Activated naive CD4-positive, alpha-beta T cell treated with anti-CD3 and anti-CD28 coated beads, Interleukin-2, amount 10 ng/mL, durations not matched to agents 7 days and 5 days (primary cell): Measurements from ENCODE around the gene NCKAP5.
"Not testable (repeated sequence)": the region's sequence is repeated elsewhere in the genome, so short reads cannot be mapped to it uniquely, and the experiment has no call there.

ENCODE experiments used
- CTCF ChIA-PET: fragments of 350-600 bp; sonication (Branson Sonifier 250); formaldehyde crosslinking; loops from one replicate; lab custom pipeline; 2021; ENCODE audit warnings: antibody characterized with exemption; lab: Charles Lee
- DNase-seq: peaks from one replicate; pipeline ENCODE4 v3.0.0-alpha.2; 2020
- H3K27ac Mint-ChIP-seq: one replicate; pipeline ENCODE4 v1.8.0; 2021; ENCODE audit warnings: mild to moderate bottlenecking, moderate library complexity, mixed read lengths
- H3K27me3 Mint-ChIP-seq: one replicate; pipeline ENCODE4 v1.8.0; 2021; ENCODE audit warnings: mild to moderate bottlenecking, mixed read lengths
- H3K36me3 Mint-ChIP-seq: one replicate; pipeline ENCODE4 v1.8.0; 2021; ENCODE audit warnings: mixed read lengths
- H3K4me1 Mint-ChIP-seq: one replicate; pipeline ENCODE4 v1.8.0; 2021; ENCODE audit warnings: mixed read lengths
- H3K4me3 Mint-ChIP-seq: one replicate; pipeline ENCODE4 v1.8.0; 2021; ENCODE audit warnings: mild to moderate bottlenecking, moderate library complexity, mixed read lengths
- H3K9me3 Mint-ChIP-seq: one replicate; pipeline ENCODE4 v1.8.0; 2021; ENCODE audit warnings: mixed read lengths

Gene NCKAP5

DNA sequence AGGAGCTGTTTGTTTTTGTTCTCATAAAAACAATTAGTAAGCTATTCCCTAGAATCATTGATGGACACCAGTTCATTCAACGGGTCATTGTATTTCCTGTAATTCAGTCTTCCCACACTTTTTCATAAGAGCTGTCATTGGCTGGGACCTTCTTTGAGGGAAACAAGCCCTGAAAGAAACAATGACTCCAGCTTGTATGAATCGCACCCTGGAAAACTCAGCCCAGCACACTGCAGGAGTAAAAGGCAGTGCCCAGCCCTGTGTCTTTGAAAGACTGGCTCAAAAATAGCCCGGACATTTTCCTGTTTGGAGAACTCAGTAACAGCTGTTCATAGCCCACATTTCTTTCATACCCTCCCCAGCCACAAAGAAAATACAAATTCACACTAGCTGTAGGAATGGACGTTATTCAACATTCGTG, 81.5 kb downstream of the NCKAP5 start:
- no peak overlapping the region for H3K4me3 Mint-ChIP-seq
- no peaks in the 10 kb centered on the region for H3K9me3 Mint-ChIP-seq
- DNase-seq, result no peak
- CTCF ChIA-PET, result no interaction called here
- no peaks in the 10 kb centered on the region for H3K36me3 Mint-ChIP-seq
- no peak overlapping the region for H3K27ac Mint-ChIP-seq
- H3K4me1 Mint-ChIP-seq, result no peaks in the 10 kb centered on the region
- H3K27me3 Mint-ChIP-seq, result no peaks in the 10 kb centered on the region

- no peaks in the 10 kb centered on the region for H3K9me3 Mint-ChIP-seq
- no peak overlapping the region for H3K27ac Mint-ChIP-seq
- H3K27me3 Mint-ChIP-seq, result no peaks in the 10 kb centered on the region
- CTCF ChIA-PET, result no interaction called here
- no peaks in the 10 kb centered on the region for H3K4me1 Mint-ChIP-seq
- H3K4me3 Mint-ChIP-seq, result no peak overlapping the region
- DNase-seq, result no peak
- H3K36me3 Mint-ChIP-seq, result no peaks in the 10 kb centered on the region
Observed at GRCh38 chr2:133485868-133486267, 82.4 kb downstream of the NCKAP5 start.

DNA sequence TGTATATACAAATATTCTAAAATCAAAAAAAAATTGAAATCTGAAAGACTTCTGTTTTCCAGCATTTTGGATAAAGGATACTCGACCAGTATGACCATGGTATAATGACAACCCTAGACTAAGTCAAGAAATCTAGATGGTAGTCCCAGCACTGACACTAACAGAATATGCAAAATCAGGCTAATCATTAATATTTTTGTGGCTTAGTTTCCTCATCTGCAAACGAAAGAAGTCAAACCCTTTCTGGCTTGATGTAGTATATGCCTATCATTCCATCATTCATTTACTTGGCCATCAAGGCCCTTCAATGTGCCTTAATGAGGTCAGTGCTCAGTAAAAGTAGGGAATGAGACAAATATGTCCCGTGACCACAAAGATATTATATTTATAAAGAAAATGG, 83.5 kb downstream of the NCKAP5 start:
- Mint-ChIP-seq H3K4me1 (no peaks in the 10 kb centered on the region), H3K9me3 (no peaks in the 10 kb centered on the region), H3K27ac (no peak overlapping the region), H3K27me3 (no peaks in the 10 kb centered on the region), H3K4me3 (no peak overlapping the region), H3K36me3 (no peaks in the 10 kb centered on the region)
- DNase-seq, result no peak
- CTCF ChIA-PET, result no interaction called here

- no peak overlapping the region for H3K4me3 Mint-ChIP-seq
- H3K27me3 Mint-ChIP-seq, result no peaks in the 10 kb centered on the region
- no peaks in the 10 kb centered on the region for H3K9me3 Mint-ChIP-seq
- CTCF ChIA-PET, result no interaction called here
- H3K36me3 Mint-ChIP-seq, result no peaks in the 10 kb centered on the region
- H3K4me1 Mint-ChIP-seq, result no peaks in the 10 kb centered on the region
- H3K27ac Mint-ChIP-seq, result no peak overlapping the region
- no peak for DNase-seq
Observed at GRCh38 chr2:133484106-133484505, 84.2 kb downstream of the NCKAP5 start.

DNA sequence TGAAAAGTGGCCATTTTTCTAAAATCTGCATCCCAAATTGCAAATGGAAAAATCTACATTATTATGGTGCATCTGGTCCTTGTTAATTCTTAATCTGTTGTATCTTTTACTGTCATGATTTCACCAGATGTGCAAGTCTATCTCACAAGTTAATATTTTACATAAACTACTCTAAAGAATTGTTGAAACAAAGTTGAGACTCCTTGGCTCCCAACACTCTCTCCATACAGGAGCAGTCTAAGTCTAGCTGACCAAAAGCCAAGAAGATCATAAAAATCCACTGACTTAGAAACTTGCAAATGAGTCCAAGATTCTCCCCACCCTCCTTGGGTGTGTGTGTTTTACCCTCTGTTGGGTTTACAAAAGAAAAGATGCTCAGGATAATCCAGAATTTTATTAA, 85.1 kb downstream of the NCKAP5 start:
- CTCF ChIA-PET, result no interaction called here
- H3K27ac Mint-ChIP-seq, result no peak overlapping the region

GRCh38 chr2:133480707-133481429, 87.4 kb downstream of the NCKAP5 start:
- CTCF ChIA-PET, result no interaction called here
- no peaks in the 10 kb centered on the region for H3K9me3 Mint-ChIP-seq
- H3K27me3 Mint-ChIP-seq, result no peaks in the 10 kb centered on the region
- no peaks in the 10 kb centered on the region for H3K36me3 Mint-ChIP-seq
- no peak overlapping the region for H3K4me3 Mint-ChIP-seq
- H3K4me1 Mint-ChIP-seq, result no peaks in the 10 kb centered on the region
- DNase-seq, result no peak
- no peak overlapping the region for H3K27ac Mint-ChIP-seq

More for the DNA sequence above, 85.1 kb downstream of the NCKAP5 start:
- Mint-ChIP-seq H3K4me3 (no peak overlapping the region), H3K27me3 (no peaks in the 10 kb centered on the region), H3K9me3 (no peaks in the 10 kb centered on the region), H3K4me1 (no peaks in the 10 kb centered on the region), H3K36me3 (no peaks in the 10 kb centered on the region)
- DNase-seq, result no peak

DNA sequence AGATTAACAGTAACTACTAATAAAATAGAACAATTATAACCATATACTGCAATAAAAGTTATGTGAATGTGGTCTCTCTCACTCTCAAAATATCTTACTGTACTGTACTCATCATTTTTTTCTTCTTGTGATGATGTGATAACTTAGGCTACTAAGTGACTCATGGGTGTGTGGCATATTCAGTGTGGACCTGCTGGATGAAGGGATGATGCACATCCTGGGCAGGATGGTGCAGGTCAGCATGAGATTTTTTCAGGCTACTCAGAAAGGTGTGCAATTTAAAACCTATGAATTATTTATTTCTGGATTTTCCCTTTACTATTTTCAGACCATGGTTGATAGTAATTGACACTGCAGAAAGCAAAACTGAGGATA, 90.7 kb downstream of the NCKAP5 start:
- H3K9me3 Mint-ChIP-seq, result no peaks in the 10 kb centered on the region
- no peak overlapping the region for H3K27ac Mint-ChIP-seq
- no peak overlapping the region for H3K4me3 Mint-ChIP-seq
- CTCF ChIA-PET, result no interaction called here
- H3K36me3 Mint-ChIP-seq, result no peaks in the 10 kb centered on the region
- DNase-seq, result no peak
- no peaks in the 10 kb centered on the region for H3K27me3 Mint-ChIP-seq
- H3K4me1 Mint-ChIP-seq, result no peaks in the 10 kb centered on the region

DNA sequence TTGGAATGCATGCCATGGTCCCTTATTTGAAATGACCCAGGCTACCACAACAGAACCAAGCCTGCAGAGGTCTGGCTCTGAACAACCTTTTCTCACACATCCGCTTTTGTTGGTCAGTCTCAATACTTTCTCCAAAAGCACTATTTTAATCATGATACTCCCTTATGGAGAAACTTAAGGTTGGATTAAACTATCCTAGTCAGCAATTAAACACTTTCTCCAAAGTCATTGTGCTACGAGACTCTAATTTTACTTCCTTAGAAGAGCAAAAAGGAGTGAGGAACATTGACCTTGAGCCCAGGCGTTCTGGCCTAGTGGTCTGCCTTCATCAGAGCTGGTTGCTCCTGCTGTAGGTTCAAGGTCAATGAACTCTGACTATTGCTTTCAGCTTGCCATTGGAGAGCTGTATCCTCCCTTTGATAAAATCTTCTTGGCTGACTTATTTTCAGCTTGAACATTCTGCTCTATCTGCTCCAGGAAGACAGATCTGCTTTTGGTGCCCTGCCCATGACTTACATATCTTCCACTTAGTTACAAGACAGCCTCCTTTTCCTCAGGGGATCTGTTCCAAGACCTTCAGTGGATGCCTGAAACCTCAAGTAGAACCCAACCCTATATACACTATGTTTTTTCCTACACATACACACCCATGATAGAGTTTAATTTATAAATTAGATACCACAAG, 91.2 kb downstream of the NCKAP5 start:
- CTCF ChIA-PET, result no interaction called here
- no peaks in the 10 kb centered on the region for H3K9me3 Mint-ChIP-seq
- no peaks in the 10 kb centered on the region for H3K27me3 Mint-ChIP-seq

GRCh38 chr2:133476286-133476685, 92.0 kb downstream of the NCKAP5 start:
- H3K36me3 Mint-ChIP-seq, result no peaks in the 10 kb centered on the region
- H3K4me3 Mint-ChIP-seq, result no peak overlapping the region
- no peak for DNase-seq
- no peak overlapping the region for H3K27ac Mint-ChIP-seq
- H3K9me3 Mint-ChIP-seq, result no peaks in the 10 kb centered on the region
- CTCF ChIA-PET, result no interaction called here
- H3K4me1 Mint-ChIP-seq, result no peaks in the 10 kb centered on the region
- no peaks in the 10 kb centered on the region for H3K27me3 Mint-ChIP-seq

More for the DNA sequence above, 91.2 kb downstream of the NCKAP5 start:
- no peak overlapping the region for H3K4me3 Mint-ChIP-seq
- DNase-seq, result no peak
- H3K4me1 Mint-ChIP-seq, result no peaks in the 10 kb centered on the region
- H3K27ac Mint-ChIP-seq, result no peak overlapping the region
- H3K36me3 Mint-ChIP-seq, result no peaks in the 10 kb centered on the region

DNA sequence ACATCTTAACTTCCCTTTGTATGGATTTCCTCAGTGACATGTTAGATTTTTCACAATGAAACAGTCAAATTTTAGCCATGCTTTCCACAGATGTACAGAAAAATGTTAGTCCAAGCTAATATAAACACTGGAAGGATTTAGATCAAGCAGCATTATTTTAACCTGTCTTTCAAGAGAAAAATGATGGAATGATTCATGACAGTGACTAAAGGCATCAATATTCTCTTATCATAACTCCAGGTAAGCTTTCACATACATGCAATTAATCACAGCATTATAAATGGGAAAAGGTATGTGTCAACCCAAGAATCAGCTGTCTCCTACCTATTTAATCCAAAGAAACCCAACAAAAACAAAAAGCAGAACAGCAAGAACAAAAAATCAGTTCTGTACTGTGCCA, 92.7 kb downstream of the NCKAP5 start:
- Mint-ChIP-seq H3K27me3 (no peaks in the 10 kb centered on the region), H3K9me3 (no peaks in the 10 kb centered on the region), H3K4me3 (no peak overlapping the region), H3K27ac (no peak overlapping the region), H3K4me1 (no peaks in the 10 kb centered on the region), H3K36me3 (no peaks in the 10 kb centered on the region)
- no peak for DNase-seq
- CTCF ChIA-PET, result no interaction called here

DNA sequence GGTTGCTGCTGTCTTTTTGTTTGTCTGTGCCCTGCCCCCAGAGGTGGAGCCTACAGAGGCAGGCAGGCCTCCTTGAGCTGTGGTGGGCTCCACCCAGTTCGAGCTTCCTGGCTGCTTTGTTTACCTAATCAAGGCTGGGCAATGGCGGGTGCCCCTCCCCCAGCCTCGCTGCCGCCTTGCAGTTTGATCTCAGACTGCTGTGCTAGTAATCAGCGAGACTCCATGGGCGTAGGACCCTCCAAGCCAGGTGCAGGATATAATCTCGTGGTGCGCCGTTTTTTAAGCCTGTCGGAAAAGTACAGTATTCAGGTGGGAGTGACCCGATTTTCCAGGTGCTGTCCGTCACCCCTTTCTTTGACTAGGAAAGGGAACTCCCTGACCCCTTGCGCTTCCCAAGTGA, 97.8 kb downstream of the NCKAP5 start:
- H3K27me3 Mint-ChIP-seq, DNase-seq, CTCF ChIA-PET, H3K9me3 Mint-ChIP-seq, H3K27ac Mint-ChIP-seq, H3K36me3 Mint-ChIP-seq, H3K4me1 Mint-ChIP-seq, H3K4me3 Mint-ChIP-seq: not testable (repeated sequence)

DNA sequence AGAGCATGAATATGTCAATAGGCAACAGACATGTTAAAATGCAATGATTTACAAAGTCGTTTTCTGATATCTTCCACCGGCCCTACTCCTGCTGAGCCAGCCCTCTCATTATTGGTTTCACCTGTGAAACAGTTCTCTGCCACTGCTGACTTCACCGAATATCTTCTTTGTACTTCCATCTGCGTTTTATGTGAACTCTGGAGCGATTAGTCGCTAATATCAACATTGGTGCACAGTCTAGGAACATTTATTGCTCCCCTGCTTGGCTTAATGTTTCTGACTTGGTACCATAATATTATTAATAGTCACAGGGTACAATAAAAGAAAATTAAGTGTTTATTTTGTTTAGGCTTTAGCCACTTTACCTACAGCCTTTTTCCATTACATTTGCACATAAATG, 105.5 kb downstream of the NCKAP5 start:
- H3K4me3 Mint-ChIP-seq, result no peak overlapping the region
- no peak overlapping the region for H3K27ac Mint-ChIP-seq
- no peaks in the 10 kb centered on the region for H3K9me3 Mint-ChIP-seq
- no peaks in the 10 kb centered on the region for H3K36me3 Mint-ChIP-seq
- H3K4me1 Mint-ChIP-seq, result no peaks in the 10 kb centered on the region
- DNase-seq, result no peak
- no peaks in the 10 kb centered on the region for H3K27me3 Mint-ChIP-seq
- CTCF ChIA-PET, result no interaction called here

DNA sequence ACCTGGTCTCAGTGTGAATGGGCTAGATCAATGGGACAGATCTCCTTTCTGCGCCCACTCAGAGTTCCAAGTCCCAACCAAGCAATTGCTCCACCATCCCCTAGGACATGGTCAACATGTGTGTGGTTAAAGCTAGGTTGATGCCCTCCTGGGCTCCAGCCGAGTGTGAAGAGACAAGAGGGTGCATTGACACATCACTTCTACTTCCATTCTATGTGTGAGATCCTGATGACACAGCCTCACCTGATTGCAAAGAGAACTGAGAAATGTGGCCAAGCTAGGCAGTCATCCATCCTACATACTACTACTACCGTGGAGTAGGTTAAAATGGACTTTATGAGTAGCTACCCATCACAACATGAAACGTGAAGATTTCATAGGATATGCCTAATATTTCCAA, 106.8 kb downstream of the NCKAP5 start:
- no peak for DNase-seq
- Mint-ChIP-seq H3K27ac (no peak overlapping the region), H3K36me3 (no peaks in the 10 kb centered on the region), H3K27me3 (no peaks in the 10 kb centered on the region), H3K9me3 (no peaks in the 10 kb centered on the region), H3K4me1 (no peaks in the 10 kb centered on the region), H3K4me3 (no peak overlapping the region)
- CTCF ChIA-PET, result no interaction called here

DNA sequence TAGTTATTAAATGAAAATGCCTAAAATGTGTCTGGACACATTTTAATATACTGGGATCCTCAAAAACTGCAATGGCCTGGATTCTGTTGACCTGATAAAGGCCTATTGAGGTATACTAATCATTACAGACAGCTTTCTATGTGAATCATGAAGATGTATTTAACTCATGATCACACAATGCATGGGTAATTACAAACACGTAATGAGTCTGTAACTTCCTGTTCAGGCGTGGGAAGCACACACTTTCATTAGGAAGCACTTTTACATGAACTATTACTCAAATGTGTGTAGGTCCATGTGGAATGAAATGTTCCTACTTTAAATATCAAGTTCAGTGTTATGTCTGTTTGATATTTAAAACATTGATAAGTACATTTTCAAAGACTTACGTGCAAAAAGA, 108.7 kb downstream of the NCKAP5 start:
- Mint-ChIP-seq H3K27ac (no peak overlapping the region), H3K36me3 (no peaks in the 10 kb centered on the region), H3K4me1 (no peaks in the 10 kb centered on the region), H3K9me3 (no peaks in the 10 kb centered on the region), H3K4me3 (no peak overlapping the region), H3K27me3 (no peaks in the 10 kb centered on the region)
- DNase-seq, result no peak
- CTCF ChIA-PET, result no interaction called here

DNA sequence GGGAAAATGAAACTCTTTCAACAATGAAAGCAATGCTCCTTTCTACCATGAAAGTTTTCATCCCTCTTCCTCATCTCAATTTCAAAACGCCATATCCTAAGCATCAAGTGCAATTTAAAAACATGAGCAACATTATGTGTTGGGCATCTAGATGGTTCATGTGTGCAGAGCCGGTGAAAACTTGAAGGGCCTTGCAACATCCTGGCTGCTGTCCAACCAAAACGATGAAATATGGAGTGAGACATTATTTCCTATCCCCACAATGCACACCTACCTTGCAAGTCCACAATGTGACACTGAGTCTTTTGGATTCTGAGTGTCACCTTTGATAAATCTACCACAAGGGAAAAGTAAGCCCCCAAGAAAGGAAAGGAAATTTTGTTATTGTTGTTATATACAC, 110.0 kb downstream of the NCKAP5 start:
- DNase-seq, result no peak
- Mint-ChIP-seq H3K4me3 (no peak overlapping the region), H3K9me3 (no peaks in the 10 kb centered on the region), H3K36me3 (no peaks in the 10 kb centered on the region), H3K27ac (no peak overlapping the region), H3K27me3 (no peaks in the 10 kb centered on the region), H3K4me1 (no peaks in the 10 kb centered on the region)
- CTCF ChIA-PET, result no interaction called here
